Measurements from ENCODE around the gene PTPRN2. TPM values are rescaled to one million over a fixed set of nuclear protein-coding genes. Genes with fewer than 3 reads are reported as not detected.

Gene PTPRN2
- total and polyA plus RNA-seq, 2 experiments from 2014 or later = 0.28 TPM; not detected in 1

GRCh38 chr7:158506626-158507025 is 81.0 kb downstream of the PTPRN2 start:
- Histone ChIP-seq H3K9me3 (ENCODE audit: low read depth) (no peaks in the 10 kb centered on the region), H3K4me1 (ENCODE audit: low read depth) (no peaks in the 10 kb centered on the region)
- no peak for TF ChIP-seq CTCF (IDR thresholded peaks at IDR 0.05; ENCODE audit: low read depth, low read length)

GRCh38 chr7:158505683-158506082 is 81.9 kb downstream of the PTPRN2 start:
- Histone ChIP-seq H3K27ac (no peak overlapping the region), H3K9me3 (ENCODE audit: low read depth) (no peaks in the 10 kb centered on the region), H3K4me3 (no peak overlapping the region), H3K4me1 (ENCODE audit: low read depth) (no peaks in the 10 kb centered on the region), H3K36me3 (no peaks in the 10 kb centered on the region), H3K27me3 (no peaks in the 10 kb centered on the region)
- no peak for DNase-seq (ENCODE audit: low read depth in 1 of 2, low spot score in 1 of 2)
- TF ChIP-seq CTCF (IDR thresholded peaks at IDR 0.05; ENCODE audit: low read depth, low read length) = no peak

More at GRCh38 chr7:158506626-158507025, 81.0 kb downstream of the PTPRN2 start:
- H3K36me3 ChIP-seq = no peaks in the 10 kb centered on the region
- H3K27ac ChIP-seq = no peak overlapping the region
- DNase-seq (ENCODE audit: low read depth in 1 of 2, low spot score in 1 of 2) = no peak
- H3K27me3 ChIP-seq = no peaks in the 10 kb centered on the region
- H3K4me3 ChIP-seq = no peak overlapping the region

GRCh38 chr7:158502068-158502750 is 85.4 kb downstream of the PTPRN2 start:
- Histone ChIP-seq H3K27ac (no peak overlapping the region), H3K4me3 (no peak overlapping the region), H3K9me3 (ENCODE audit: low read depth) (no peaks in the 10 kb centered on the region), H3K27me3 (no peaks in the 10 kb centered on the region), H3K4me1 (ENCODE audit: low read depth) (no peaks in the 10 kb centered on the region), H3K36me3 (no peaks in the 10 kb centered on the region)
- no peak for DNase-seq (ENCODE audit: low read depth in 1 of 2, low spot score in 1 of 2)
- no peak for TF ChIP-seq CTCF (IDR thresholded peaks at IDR 0.05; ENCODE audit: low read depth, low read length)

GRCh38 chr7:158501393-158502067 is 86.1 kb downstream of the PTPRN2 start:
- no peaks in the 10 kb centered on the region for H3K9me3 ChIP-seq (ENCODE audit: low read depth)
- H3K27ac ChIP-seq = no peak overlapping the region
- H3K4me3 ChIP-seq = no peak overlapping the region
- no peaks in the 10 kb centered on the region for H3K36me3 ChIP-seq
- no peak for DNase-seq (ENCODE audit: low read depth in 1 of 2, low spot score in 1 of 2)
- no peak for TF ChIP-seq CTCF (IDR thresholded peaks at IDR 0.05; ENCODE audit: low read depth, low read length)
- H3K27me3 ChIP-seq = no peaks in the 10 kb centered on the region
- H3K4me1 ChIP-seq (ENCODE audit: low read depth) = no peaks in the 10 kb centered on the region

GRCh38 chr7:158500651-158501052 is 87.0 kb downstream of the PTPRN2 start:
- Histone ChIP-seq H3K27ac (no peak overlapping the region), H3K9me3 (ENCODE audit: low read depth) (no peaks in the 10 kb centered on the region)
- DNase-seq (ENCODE audit: low read depth in 1 of 2, low spot score in 1 of 2) = peak in 1 of 2 donors; percentile 2

More at GRCh38 chr7:158500651-158501052, 87.0 kb downstream of the PTPRN2 start:
- Histone ChIP-seq H3K36me3 (no peaks in the 10 kb centered on the region), H3K4me3 (no peak overlapping the region), H3K4me1 (ENCODE audit: low read depth) (no peaks in the 10 kb centered on the region), H3K27me3 (peaks cover 2% of the 10 kb centered on the region)
- no peak for TF ChIP-seq CTCF (IDR thresholded peaks at IDR 0.05; ENCODE audit: low read depth, low read length)

Data from cardiac muscle cell (in vitro differentiated cells and primary cell).